Measurements from ENCODE around the gene KRTAP5-2.
"Not testable (repeated sequence)": the region's sequence is repeated elsewhere in the genome, so short reads cannot be mapped to it uniquely, and the experiment has no call there.

The KRTAP5-2 gene, protein sequence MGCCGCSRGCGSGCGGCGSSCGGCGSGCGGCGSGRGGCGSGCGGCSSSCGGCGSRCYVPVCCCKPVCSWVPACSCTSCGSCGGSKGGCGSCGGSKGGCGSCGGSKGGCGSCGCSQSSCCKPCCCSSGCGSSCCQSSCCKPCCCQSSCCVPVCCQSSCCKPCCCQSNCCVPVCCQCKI

DNA sequence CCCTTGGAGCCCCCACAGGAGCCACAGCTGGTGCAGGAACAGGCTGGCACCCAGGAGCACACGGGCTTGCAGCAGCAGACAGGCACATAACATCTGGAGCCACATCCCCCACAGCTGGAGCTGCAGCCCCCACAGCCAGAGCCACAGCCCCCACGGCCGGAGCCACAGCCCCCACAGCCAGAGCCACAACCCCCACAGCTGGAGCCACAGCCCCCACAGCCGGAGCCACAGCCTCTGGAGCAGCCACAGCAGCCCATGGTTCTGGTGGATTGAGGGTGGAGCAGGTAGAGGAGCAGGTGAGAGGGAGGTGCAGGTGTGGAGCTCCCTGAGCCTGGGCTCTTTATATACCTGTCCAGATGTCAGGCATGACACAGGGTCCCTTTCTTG is at the start of gene KRTAP5-2:
TSS of gene KRTAP5-2 (minus strand) at position 301 of the 387 bp plus-strand sequence. CDS start at position 257, 44 bp downstream.
- no peak for DNase-seq

DNA sequence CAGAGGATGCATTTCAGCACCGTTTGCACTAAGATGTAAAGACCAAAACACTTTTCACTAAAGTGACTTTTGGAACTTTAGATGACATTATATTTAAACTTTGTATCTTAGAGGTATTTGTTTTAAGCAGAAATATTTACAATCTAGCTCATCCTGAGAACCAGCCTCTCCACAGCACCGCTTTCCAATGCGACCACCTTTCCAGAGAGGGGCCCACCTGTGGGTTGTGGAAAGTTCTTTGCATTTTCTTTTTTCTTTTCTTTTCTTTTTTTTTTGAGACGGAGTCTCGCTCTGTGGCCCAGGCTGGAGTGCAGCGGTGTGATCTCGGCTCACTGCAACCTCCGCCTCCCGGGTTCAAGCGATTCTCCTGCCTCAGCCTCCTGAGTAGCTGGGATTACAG is 48.4 kb upstream of the KRTAP5-2 start:
- DNase-seq, result not testable (repeated sequence)

DNA sequence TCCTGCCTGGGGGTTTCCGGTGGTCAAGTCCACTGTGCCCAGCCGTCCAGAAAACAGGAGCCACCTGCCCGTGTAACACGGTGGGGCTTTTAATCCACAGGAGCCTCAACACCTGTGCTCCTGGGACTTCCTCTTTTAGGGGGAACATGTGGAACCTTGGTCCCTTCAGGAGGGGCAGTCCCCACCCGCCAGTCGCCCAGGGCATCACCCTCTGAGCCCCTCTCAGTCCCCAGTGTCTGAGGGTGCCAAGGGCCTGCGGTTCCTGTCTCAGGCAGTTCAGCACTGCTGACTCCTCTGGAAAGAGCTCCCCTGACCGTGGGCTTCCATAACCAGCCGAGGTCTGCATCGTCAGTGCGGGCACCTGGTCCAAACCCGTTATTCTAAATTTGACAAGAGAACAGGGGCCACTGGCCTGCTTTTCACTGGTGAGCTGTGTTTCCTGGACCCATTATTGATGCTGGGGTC is 47.3 kb upstream of the KRTAP5-2 start:
- DNase-seq, result no peak

DNA sequence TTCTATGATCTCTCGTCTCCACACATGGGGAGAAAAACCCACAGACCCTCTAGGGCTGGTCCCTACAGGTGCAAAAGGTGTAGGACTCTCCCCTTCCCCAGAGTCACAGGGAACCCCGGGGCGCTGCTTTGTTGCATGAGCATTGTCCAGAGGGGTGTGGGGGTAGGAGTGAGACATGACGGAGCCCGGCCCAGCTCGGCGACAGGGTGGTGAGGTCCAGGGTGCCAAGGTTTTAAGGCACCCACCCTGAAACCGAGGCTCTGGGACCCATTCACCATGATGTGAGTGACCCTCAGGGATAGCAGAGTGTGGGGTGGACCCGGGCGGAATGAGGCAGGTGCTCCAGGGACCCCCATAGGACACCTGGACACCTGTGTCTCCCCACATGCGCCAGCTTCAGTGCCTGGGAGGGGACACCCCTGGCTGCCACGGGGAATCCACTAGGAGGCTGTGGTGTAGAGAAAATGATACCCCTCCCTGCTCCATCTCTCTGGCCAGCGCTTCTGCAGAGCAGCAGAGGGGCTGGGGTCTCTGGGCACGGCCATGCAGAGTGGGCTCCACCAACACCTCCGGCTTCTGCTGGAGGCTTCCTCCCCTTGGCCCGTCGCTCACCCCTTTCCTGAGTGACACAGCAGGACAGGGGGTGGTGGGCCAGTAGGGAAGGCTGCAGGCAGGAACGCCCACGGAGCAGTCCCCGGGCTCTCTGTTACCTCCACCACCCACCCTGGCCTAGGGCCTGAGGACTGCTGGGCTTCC is 46.7 kb upstream of the KRTAP5-2 start:
- DNase-seq, result no peak

DNA sequence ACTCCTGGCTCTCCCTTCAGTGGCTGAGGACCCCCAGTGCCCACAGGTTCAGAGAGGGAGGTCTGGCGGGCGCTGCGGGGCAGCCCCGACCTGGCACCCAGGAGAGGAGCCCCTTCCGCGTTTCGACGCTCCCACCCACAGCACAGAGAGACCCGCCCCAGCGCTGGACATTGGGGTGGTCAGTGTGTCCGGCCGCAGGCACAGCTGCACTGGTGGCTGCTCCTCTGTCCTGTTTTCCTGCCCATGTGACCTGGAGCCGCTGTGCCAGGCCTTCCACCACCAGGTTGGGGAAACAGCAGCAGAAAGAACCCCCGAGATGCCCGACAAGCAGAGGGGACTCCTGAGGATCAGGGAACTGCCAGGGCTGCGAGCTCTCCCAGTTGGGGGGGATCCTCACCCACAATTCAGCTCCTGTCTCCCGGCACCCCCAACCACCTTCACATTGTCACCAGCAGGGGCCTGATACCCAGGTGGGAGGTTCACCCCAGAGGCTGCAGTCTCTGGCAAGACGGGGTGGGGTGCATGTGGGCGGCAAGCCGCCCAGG is 45.1 kb upstream of the KRTAP5-2 start:
- DNase-seq, result no peak

DNA sequence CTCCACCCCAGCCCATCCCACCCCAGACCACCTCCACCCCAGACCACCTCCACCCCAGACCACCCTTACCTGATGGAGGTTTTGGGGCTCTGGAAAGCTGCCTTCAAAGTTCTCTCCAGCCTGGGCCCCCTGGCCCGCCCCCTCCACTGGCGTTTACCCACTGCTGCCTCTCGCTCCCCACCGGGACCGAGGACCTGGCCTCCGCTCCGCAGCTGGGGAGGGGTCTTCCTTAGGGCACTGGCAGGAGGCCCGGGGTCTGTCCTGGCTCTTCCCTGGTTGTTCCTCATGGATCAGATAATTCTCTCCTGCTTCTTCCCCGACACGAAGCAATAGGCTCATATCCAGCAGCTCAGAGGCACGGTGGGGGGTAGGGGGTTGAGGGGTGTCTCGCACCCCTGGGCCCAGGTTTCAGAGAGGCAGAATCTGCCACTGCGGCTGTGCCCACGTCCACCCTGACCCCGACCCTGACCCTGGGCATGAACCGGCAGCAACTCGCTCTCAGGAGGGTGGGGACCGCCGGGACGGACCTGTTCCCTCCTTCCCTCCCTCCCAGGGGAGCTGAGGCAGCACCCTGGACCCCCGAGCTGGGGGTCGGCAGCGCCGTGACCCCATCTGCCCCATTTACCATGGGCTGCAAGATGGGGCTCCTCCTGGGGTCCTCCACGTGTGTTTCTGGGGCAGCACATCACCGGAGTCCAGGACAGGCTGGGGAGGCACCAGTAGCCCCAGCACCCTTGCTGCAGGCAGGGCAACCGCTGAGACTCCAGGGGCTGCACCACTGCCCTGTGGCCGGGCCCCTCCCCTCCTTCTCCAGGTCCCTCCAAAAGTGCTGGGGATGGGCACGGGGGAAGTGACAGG is 44.4 kb upstream of the KRTAP5-2 start:
- no peak for DNase-seq

DNA sequence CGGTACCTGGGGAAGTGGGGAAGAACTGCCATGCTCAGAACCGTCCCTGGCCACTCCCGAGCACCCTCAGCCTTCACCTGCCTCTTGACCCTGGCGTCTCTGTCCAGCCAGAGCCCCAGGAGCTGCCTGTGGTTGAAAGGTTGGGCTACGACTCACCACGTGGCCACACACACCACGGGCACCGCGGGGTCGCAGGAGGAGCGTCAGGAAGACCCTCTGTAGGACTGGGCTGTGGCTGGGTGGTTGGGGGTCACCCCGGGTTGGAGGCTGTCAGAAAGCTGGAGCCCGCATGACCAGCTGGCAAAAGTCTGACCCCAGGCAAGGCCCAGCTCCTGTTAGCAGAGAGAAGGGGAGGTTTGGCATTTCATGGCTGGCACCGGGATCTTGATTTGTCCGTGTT is 43.0 kb upstream of the KRTAP5-2 start:
- DNase-seq, result no peak

DNA sequence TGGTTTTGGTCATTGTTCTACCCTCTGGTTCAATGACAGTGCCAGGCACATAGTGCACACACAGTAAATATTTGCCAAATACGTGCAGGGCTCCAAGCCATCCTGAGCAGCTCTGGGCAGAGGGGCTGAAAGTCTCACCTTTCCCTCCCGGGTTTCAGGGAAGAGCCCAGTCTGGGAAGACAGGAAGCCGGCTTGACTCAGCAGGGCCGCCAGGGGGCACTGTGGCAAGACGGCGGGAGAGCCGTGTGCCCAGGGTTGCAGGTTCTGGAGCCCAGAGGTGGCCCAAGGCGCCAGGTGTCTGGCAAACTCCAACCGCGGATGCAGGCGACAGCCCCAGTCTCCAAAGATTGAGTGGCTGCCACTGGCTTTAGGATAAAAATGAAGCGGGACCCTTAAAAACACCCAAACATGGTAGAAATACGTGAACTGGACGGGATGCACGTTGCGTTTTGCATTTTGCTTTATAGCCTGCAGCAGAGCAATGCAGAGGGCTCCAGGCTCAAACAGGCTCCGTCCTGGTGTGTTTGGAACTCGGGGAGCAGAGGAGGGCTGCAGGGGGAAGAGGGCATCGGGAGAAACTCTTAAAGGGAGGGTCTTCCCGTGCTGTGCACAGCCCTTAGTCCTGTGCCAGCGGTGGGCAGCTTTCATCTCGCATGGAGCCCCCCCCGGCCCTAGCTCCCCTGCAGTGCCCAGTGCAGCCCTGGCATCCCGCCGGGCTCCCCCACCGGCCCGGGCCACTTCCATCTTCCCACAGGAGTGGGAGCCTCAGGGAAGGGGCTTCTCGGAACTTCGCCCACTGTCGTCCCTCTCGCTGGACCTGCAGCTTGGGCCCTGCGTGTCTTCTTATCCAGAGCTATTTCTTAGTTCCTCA is 42.2 kb upstream of the KRTAP5-2 start:
- peak; percentile 66 for DNase-seq

DNA sequence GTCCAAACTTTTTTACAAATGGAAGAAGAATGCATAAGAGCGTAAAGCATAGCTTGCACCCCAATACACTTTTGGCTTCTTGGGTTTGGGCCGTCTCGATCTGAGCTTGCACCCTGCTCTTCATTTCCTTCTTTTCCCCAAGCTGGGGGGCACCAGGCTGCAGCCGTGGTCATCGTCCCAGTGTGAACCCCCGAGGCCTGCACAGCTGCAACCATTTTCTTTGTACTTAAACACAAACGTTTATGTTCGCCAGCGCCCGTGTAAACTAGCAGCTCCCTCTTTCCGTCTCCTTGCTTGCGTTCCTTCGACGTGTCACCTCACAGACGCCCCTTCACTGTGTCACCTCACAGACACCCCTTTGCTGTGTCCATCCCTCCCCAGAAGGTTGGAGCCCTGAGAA is 41.6 kb upstream of the KRTAP5-2 start:
- DNase-seq, result no peak

DNA sequence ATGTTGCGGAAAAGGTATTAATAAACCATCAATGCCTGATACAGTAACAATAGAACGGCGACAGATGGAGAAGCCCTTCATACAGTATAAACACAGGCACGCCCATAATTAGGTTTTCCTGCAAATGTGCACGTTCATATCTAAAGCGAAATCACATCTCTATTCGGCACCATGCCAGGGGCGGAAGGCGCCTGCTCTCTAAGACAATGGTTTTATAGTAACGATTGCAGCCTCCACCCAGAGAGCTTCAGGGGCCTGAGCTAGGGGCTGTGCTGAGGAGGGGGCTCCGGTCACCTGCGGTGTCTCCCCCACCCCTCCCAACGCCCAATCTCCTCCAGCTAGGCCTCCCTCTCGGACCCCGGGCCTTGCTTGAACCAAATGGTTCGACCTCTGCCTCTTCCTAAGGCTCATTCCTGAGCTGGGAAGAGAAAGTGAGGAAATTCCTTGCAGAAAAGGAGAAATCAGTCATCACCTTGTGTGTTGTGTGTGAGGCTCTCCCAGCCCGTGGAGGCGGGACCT is 41.1 kb upstream of the KRTAP5-2 start:
- DNase-seq, result no peak

DNA sequence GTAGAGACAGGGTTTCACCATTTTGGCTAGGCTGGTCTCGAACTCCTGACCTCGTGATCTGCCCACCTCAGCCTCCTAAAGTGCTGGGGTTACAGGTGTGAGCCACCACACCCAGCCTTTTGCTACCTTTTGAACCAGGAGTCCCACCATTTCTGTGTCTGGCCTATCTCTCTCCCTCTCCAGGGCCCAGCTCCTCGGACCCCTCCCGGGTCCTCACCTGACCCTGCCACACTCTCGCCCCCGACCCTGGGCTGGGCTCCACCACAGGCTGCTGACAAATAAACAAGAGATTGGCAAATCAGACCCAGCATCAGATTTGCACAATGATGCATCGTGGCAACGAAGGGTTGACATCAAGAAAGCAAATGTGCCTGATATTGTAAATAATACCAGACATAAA is 40.2 kb upstream of the KRTAP5-2 start:
- DNase-seq, result no peak

DNA sequence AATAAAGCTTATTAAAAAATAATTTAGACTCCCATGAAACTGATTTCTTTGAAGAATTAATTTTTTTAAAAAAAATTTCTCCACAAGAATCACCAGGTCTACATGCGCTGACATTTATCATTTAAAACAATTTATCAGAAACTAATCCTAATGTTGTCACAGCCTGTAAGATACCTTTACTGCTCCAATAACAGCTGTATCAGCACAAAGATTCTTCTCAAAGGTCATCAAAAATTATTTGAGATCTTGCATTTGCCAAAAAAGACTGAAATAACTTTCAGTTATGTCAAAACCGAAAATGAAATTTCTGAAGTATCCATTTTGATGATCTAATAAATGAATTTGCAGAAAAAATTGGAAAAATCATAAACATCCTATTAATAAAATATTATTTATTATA is 39.5 kb upstream of the KRTAP5-2 start:
- no peak for DNase-seq

DNA sequence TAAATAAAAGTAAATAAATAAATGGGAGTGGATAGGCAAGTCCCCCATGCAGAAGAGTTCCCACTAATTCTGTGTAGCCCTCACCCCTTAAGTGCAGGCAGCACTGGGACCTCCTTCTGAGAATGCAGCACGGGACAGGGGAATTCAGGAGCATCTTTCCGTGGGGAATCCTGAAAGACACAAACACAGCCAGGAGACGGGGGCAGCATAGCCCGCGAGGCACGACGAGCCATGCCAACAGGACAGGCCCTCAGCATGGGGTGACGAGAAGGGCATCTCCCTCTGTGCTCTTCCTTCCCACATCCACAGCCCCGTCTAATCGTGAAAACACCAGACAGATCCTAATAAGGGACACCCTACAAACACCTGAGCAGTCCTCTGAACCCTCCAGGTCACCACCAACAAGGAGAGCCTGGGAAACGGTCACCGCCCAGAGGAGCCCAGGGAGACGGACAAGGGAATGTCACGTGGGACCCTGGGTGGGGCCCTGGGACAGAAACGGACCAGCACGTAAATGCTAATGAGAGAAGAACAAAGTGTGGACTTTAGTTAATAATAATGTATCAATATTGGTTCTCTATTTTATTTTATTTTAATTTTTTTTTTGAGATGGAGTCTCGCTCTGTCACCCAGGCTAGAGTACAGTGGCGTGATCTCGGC is 38.3 kb upstream of the KRTAP5-2 start:
- no peak for DNase-seq

DNA sequence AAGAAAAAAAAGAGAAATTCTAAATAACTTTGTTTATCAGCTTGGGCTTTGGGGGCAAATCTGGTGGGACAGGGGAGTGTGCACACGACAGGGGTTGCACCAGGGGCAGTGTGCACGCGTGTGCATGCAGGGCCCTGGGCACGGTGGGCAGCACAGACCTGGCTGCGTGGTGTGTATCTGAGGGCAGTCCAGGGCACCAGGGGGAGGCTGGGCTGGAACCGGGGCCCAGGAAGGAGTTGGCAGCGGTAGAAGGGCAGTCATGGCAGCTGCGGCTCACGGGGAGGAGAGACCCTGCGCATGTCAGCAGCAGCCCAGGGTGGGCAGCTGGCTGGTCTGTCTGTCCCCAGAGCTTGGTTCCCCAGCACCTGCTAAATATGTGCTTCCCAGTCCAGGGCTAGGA is 35.8 kb upstream of the KRTAP5-2 start:
- no peak for DNase-seq

DNA sequence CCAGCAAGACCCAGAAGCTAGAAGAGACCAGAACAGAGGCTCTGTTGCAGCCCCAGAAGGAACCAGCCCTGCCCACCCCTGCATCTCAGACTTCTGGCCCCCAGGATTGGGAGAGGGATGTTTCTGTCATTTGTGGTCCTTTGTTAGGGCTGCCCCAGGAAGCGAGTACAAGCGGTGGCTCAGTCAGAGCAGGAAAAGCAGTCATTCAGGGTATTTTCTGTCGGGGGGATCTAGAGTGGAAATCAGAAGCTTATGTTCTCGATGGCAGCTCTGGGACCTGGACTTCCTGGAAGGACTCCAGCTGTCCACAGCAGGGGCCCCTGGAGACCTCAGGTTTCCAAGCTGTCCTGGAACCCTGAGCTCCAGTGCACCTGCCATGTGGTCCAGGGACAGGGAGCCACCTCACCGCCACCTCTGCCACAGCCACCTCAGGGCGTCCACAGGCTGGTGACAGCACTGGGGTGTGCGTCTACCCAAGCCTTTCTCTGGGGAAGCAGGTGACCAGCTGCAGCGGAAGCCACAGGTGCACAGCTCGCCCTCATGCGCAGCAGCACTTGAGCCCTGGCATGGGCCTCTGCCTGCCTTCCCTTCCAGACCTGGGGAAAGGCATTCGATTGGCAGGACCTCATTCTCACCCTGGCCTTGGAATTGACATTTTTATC is 34.1 kb upstream of the KRTAP5-2 start:
- DNase-seq, result no peak

DNA sequence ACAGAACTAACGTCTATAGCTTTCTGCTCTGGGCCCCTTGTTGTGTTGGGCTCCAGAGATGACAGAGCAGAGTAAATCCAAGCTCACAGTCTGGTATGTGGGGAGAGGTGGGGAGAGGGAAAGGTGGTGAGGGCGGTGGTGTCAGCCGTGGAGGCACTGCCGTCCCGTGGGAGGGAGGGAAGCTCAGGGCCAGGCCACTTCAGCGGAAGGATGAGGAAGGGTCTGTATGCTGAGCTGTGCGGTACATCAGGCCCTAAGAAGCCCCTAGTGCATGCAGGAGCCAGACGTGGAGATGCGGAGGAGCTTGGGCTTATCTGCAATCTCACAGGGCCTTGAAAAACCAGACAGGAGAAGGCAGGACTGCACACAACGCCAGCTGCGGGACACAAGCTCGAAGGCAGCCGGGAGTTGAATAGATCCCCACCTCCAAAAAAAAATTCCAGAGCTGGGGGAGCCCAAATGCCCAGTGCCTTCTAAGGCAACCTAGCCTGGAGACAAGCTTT is 33.0 kb upstream of the KRTAP5-2 start:
- DNase-seq, result no peak

DNA sequence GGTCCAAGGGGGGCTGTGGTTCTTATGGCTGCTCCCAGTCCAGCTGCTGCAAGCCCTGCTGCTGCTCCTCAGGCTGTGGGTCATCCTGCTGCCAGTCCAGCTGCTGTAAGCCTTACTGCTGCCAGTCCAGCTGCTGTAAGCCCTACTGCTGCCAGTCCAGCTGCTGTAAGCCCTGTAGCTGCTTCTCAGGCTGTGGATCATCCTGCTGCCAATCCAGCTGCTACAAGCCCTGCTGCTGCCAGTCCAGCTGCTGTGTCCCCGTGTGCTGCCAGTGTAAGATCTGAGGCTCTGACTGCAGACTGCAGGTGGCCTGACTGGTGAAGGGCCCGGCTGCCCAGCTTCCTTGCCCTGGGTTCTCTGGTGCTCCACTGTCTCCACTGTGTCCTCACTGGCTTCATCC is 32.2 kb upstream of the KRTAP5-2 start:
- DNase-seq, result no peak

DNA sequence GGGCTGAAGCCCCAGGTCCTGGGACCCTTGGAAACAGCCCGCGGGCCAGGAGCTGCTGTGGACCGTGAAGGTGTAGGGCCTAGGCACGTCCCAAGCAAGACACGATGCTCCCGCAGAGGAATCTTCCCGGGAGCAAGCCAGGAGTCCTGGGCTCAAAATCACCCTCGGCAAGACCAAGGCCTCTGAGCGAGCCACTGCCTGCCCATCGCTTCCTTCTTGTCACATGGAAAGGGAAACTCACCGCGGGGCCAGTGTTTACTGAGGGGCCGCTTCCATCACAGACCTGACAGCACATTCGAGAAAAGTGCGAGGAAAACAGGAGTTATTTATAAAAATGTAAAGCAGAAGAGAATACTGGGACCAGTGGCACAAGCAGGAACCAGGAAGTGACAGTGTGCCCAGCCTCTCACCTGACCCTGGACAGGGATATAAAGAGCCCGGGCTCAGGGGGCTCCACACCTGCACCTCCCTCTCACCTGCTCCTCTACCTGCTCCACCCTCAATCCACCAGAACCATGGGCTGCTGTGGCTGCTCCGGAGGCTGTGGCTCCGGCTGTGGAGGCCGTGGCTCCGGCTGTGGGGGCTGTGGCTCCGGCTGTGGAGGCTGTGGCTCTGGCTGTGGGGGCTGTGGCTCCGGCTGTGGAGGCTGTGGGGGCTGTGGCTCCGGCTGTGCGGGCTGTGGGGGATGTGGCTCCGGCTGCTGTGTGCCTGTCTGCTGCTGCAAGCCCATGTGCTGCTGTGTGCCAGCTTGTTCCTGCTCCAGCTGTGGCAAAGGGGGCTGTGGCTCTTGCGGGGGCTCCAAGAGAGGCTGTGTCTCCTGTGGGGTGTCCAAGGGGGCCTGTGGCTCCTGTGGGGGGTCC is 31.5 kb upstream of the KRTAP5-2 start, which contains the start of gene KRTAP5-5:
TSS of gene KRTAP5-5 (plus strand) at position 450 of the 860 bp plus-strand sequence. CDS start at position 516, 66 bp downstream.
- no peak for DNase-seq

DNA sequence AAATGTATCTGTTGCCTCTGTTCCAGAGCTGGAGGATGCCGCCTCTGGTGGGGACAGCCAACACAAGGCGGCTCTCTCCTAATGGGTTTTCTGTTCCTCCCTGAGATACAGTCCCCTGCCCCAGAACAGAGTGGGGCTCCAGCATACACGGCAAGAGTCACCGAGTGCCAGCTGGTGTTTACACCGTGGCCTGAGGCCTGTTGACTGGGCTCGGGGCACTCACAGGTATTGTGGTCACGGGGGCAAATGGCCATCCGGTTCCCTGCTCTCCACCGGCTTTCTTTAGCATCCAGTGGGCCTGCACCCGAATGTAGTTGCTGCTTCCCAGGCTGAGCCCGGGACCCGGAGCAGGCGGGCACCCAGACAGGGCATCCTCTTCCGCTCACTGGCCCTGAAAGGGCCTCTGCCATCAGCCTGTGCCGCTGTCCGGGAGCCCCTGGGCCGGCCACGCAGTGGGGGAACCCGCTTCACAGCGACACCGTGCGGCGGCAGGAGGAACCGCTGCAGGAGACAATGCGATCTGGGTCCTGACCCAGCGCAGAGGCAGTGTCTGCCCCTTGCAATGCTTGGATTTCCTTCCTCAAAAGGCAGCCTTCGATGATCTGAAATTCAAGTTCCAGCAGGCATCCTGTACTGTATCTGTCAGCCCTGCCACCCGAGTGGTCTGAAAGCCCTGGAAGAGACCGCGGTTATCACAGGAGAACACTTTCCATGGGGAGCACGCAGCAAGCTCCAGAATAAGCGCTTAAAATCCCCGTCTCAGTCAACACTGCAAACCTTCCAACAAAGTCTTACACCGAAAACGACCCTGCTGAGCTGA is 30.6 kb upstream of the KRTAP5-2 start:
- DNase-seq, result peak; percentile 83
